ENCODE results near the gene USH2A.
A peak's percentile ranks its signal among the peaks of the same experiment; 100 is the strongest.
"Not testable (repeated sequence)": the region's sequence is repeated elsewhere in the genome, so short reads cannot be mapped to it uniquely, and the experiment has no call there.

Gene USH2A

GRCh38 chr1:216205176-216205575 lies 218.1 kb downstream of the USH2A start:
- no peak for DNase-seq (ENCODE audit: low read depth, low spot score)

DNA sequence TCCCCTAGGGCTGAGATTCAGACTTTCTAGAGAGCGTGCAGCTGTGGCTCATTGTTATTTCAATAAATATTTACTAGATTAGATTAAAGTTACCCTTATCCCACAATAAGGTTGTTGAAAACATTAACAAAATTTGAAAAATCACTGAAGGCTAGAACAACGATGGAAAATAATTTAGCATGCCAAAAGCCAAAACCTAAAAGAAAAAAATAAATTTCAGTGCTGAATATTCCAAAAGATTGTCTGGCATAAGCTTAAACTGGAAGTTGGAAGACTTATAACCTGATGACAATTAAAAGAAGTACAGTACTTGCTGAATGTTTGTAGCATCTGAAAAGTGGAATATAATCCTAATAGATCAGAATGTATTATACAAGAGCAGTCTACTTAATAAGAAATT lies 221.3 kb downstream of the USH2A start:
- DNase-seq (ENCODE audit: low read depth, low spot score) = no peak

GRCh38 chr1:216200941-216201340 lies 222.3 kb downstream of the USH2A start:
- DNase-seq (ENCODE audit: low read depth, low spot score) = no peak

DNA sequence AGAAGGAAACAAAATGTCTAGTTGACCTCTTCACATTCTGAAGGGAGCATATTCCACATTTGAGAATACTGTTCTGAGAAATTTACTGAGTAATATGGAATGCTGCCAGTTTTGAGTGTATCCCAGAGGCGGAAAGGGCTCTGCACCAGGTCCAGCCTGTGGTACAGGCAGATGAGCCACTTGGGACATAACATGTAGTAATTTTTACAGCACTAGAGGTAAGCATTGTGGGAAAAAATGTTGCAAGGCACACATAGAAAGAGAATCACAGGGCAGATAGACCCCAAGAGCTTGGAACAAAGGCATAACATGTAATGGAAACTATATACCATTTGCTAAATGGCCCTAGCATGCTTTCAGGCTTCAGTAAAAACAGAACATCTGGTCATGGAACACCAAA lies 228.5 kb downstream of the USH2A start:
- DNase-seq (ENCODE audit: low read depth, low spot score) = no peak

- peak; percentile 13 for DNase-seq (ENCODE audit: low read depth, low spot score)
Observed at GRCh38 chr1:216193839-216194443, 229.3 kb downstream of the USH2A start.

DNA sequence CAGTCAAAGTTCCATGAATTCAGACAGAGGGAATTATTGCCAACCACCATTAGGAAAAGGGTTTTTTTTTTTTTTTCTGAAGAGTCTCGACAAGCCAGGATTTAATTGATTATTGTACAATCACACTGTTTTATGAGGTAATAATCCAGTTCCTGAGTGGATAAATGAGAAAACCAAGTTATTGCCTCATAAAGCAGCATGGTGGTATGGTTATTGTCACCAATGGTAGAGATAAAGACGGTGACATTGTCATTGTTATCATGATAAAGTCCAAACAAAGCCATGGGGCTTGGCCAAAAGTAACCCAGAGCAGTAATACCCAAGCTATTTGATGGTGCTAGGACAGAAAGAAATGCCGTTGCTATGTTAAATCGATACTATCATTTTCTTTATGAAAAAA lies 232.8 kb downstream of the USH2A start:
- no peak for DNase-seq (ENCODE audit: low read depth, low spot score)

- DNase-seq (ENCODE audit: low read depth, low spot score) = no peak
Observed at GRCh38 chr1:216186816-216187215, 236.4 kb downstream of the USH2A start.

DNA sequence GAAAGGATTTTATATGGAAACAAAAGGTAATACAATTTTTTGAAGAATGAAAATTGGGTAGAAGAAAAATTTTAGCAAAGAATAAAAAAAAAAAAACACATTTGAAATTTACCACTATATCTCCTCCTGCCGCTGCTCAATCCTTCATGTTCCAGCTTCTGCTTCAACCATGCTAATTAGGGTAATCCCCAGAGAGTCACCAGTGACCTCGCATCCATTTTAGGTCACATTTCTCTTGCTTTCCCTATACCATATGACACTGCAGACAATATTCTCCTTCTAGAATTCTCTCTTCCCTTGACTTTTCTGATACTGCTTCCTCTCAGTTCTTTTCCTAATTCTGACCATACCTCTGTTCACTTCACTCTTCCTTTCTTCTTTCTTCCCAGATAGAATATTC lies 237.1 kb downstream of the USH2A start:
- no peak for DNase-seq (ENCODE audit: low read depth, low spot score)

- DNase-seq (ENCODE audit: low read depth, low spot score) = no peak
Observed at GRCh38 chr1:216184126-216184680, 239.0 kb downstream of the USH2A start.

DNA sequence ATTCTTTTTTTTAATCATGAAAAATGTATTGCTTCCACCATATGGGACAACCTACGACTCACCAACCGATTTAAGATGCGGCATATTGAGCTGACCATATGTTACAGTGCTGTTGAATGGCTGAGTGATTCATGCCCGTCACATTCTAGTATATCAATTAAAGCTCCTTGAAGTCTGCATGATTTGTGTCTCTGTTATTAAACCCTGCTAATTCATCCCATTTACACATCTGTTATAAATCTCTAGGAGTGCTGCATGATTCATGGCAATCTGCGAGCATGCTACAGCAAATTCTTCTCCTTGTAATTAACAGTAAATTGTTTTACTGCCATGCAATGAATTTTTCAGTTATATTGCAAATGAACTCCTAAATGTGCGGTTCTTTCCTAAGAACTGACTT lies 239.8 kb downstream of the USH2A start:
- no peak for DNase-seq (ENCODE audit: low read depth, low spot score)

- DNase-seq (ENCODE audit: low read depth, low spot score) = peak; percentile 81
Observed at GRCh38 chr1:216183007-216183406, 240.2 kb downstream of the USH2A start.

DNA sequence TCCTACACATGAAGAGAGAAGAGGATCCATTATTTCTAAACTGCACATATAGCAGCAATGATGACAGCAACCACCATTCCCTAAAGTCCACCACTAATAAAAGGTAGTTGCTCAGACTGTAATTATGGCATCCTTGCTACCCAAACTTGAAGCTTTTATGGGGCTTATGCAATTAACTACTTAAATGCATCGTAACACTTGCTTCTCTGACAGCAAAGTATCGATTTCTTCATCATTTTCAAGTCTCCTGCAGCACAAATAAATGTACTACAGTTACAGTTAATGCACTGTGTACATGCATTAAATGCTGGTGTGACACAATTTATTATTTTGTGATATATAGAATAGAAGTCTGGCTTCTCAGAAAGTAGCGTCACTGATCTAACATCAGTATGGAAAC lies 241.7 kb downstream of the USH2A start:
- no peak for DNase-seq (ENCODE audit: low read depth, low spot score)

- no peak for DNase-seq (ENCODE audit: low read depth, low spot score)
Observed at GRCh38 chr1:216178281-216178680, 245.0 kb downstream of the USH2A start.

DNA sequence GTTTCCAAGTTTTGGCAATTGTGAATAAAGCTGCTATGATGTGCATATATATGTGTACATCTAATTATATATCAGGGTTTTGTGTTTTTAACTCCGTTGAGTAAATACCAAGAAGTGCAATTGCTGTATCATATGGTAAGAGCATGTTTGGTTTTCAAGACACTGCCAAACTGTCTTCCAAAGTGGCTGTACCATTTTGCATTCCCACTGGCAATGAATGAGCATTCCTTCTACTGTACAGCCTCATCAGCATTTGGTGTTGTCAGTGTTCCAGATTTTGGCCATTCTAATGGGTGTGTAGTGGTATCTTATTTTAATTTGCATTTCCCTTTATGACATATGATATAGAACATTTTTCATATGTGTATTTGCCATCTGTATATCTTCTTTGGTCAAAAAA lies 246.3 kb downstream of the USH2A start:
- no peak for DNase-seq (ENCODE audit: low read depth, low spot score)

DNA sequence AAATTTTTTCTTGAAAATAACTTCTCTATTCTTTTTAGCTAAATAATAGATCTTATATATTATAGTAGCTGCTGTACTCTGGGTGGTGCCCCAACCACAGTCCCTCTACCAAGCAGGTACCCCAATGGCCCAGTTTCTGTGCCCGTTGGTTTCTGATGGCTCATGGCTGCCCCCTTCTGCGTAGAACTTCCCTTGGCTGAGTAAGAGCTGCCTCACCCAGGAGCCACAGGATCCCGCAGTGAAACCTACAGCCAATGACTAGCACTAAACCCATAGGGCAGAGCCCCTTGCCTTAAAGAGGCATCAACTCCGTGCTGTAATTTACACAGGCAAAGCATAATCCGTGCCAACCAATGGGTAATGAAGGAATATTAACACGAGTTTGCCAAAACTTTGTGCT lies 247.5 kb downstream of the USH2A start:
- DNase-seq (ENCODE audit: low read depth, low spot score) = peak; percentile 18

DNA sequence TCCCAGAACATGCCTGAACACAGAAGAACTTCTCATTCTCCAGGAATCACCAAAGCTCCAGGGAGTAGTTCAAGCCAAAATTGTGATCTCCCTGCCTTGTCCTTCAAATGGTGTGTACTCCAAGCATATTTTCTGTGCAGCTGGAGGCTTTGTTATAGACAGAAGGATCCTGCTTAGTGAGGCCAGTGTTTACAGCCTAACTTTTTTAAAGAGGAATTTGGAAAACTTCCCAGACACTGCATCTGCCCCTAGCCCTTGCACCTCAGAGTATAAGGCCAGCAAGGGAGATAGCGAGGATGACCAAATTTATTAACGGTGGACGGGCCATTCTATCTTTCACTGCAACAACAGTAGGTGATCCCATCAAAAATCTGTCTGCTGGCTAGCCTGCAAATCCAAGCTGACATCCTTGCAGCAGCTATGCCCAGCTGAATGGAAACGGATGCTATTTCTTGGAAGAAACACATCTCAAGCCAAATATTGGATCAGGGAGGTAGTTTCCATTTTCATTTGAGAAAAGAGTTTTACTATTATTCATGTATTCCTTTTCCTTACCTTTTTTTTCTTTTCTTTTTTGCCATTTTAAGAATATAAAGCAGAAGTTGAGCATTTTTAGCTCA lies 249.8 kb downstream of the USH2A start:
- DNase-seq (ENCODE audit: low read depth, low spot score) = no peak

DNA sequence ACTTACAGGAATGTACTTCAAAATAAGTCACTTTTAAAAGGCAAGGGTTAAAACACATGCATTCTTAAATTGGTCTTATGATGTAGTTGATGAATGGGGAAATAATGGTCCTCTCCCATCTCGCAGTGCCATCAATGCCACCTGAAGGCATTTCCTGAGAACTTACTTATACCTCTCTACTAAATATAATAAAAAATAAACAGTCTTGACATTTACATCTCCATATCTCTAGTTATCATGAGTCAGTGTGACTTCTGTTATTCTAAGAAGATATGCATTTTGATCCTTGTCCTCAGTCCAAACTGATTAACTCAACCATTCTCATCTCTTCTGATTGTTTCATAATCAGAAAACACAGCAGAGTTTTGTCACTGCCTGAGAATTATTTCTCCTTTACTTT lies 253.9 kb downstream of the USH2A start:
- DNase-seq (ENCODE audit: low read depth, low spot score) = no peak

GRCh38 chr1:216168546-216168945 lies 254.7 kb downstream of the USH2A start:
- no peak for DNase-seq (ENCODE audit: low read depth, low spot score)

DNA sequence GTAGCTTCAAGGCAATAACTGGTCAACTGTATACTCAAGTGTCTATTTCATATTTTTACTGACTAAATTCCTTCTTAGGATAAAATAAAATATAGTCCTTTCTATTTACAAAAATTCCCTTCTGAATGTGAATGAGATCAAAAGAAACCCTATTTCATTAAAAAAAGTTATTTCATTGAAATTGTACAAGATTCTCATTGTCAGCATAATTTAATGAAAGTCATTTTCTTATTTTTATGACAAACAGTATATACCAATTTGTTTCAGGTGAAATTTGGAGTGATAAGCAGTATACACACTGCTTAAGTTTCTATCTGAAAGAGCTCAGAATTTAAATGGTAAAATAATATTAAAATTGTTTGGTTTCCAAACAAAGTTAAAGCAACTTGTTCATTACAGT lies 269.2 kb downstream of the USH2A start:
- DNase-seq (ENCODE audit: low read depth, low spot score) = no peak

GRCh38 chr1:216153130-216153529 lies 270.1 kb downstream of the USH2A start:
- no peak for DNase-seq (ENCODE audit: low read depth, low spot score)

GRCh38 chr1:216145451-216146018 lies 277.7 kb downstream of the USH2A start:
- DNase-seq (ENCODE audit: low read depth, low spot score) = not testable (repeated sequence)

DNA sequence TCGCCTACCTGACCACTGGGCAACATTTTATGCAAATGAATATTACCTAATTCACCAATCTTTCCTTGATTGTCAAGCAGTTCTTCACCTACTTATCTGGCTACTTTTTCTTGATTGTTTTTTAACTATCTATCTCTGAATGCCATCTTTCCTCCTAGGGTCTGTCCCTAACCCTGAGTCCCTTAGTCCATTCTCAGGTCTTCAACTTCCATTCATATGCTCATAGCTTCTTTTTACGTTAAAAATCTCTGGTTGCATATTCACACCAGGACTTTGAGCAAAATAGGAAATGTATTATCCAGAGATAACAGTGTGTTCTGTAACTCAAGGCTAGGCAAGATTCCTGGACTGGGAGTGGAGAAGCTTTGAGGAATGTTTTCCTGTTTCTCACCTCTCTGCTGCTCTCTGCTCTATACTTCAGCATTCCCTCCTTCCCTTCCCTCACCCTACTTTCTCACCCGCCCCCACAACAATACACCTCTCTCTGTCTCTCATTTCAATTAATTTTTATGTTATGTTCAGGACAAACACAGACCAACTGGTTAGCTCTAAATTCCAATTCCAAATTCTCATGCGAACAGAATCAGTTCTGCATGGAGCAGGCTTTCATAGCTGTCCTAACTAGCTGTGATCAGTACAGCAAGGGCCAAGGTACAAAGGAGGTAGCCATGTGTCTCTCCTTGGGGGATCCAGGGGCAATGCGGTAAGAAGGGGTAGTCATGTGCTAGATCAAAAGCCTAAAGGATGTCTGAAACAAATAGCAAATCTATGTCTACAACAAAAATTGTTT lies 278.4 kb downstream of the USH2A start:
- DNase-seq (ENCODE audit: low read depth, low spot score) = peak; percentile 9

All from ELF-1 (cell line).